ENCODE measurements around the gene PELO.
"Not testable (repeated sequence)": the region's sequence is repeated elsewhere in the genome, so short reads cannot be mapped to it uniquely, and the experiment has no call there.

PELO gene, protein sequence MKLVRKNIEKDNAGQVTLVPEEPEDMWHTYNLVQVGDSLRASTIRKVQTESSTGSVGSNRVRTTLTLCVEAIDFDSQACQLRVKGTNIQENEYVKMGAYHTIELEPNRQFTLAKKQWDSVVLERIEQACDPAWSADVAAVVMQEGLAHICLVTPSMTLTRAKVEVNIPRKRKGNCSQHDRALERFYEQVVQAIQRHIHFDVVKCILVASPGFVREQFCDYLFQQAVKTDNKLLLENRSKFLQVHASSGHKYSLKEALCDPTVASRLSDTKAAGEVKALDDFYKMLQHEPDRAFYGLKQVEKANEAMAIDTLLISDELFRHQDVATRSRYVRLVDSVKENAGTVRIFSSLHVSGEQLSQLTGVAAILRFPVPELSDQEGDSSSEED

DNA sequence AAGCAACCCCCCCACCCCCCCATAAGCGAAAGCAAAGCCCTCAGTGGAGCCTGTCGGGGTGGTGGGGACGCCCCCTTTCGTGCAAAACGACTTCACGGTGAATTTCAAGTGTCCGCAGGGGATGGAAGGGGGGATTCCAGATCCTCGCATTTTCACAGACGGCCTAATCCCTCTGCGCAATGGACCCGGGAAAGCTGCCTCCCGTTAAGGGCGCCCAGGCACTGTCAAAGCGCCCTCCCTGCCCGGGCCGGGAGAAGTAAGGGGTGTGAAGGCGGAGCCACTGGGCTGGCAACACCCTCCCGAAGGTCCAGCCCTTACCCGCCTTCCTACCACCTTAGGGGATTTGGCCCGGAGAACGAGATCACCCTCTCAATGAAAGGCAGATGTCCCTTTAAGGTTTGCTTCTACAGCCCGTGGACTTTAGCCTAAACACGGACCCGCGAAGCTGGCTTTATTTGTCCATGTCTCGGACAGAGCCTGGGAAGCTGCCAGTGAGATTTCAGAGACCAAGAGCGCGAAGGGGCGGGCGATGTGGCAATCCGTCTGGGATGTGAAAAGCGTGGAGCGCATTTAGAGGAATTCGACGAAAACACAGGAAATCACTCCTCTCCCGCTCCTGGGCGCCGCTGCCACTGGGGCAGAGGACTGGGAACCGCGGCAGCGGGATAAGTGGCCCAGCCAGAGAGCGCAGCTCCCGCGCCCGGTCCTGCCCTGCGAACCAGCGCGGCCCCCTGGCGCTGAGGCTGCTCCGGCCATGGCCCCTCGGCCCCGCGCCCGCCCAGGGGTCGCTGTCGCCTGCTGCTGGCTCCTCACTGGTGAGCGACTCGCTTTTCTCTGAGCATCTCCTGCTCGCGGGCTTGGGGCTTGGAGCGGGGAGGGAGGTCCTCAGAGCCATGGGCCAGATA, at the start of gene PELO, which contains the start of gene ITGA1:
Gene PELO, plus strand, starts transcription at position 317 of the 905 bp plus-strand sequence. CDS start 12,479 bp downstream, outside the sequence.
Gene ITGA1, plus strand, starts transcription at position 317 of the 905 bp plus-strand sequence. Its CDS starts 438 bp downstream, at position 755.
- in situ Hi-C loops (cut with MboI; ENCODE audit: low pct_unique_long_range_greater_than_20kb, low sequenced_read_pairs), result no loop called here
- peak; percentile 72 for DNase-seq

DNA sequence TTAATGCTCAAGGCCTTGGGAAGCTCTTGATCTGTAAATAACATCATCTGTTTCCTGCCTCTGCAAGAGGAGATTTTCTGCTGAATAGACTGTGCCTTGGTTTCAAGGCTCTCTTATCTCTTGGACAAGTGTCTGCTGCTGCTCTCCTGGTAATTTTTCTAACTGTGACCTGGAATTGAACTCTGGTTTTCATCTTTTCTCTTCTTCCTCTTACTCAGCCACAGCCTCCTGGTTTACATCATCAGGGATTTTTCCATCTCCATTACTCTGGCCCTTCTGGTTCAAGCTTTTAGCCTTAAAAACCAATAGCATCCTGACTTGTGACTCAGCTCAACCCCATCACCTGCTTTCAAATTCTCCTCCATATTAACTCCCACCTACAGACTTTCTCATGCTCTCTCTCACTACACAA, 49.6 kb upstream of the PELO start:
- no peak for DNase-seq
- in situ Hi-C loops (cut with MboI; ENCODE audit: low pct_unique_long_range_greater_than_20kb, low sequenced_read_pairs), result no loop called here

GRCh38 chr5:52740007-52740406, 47.7 kb upstream of the PELO start:
- in situ Hi-C loops (cut with MboI; ENCODE audit: low pct_unique_long_range_greater_than_20kb, low sequenced_read_pairs), result no loop called here
- DNase-seq, result no peak

DNA sequence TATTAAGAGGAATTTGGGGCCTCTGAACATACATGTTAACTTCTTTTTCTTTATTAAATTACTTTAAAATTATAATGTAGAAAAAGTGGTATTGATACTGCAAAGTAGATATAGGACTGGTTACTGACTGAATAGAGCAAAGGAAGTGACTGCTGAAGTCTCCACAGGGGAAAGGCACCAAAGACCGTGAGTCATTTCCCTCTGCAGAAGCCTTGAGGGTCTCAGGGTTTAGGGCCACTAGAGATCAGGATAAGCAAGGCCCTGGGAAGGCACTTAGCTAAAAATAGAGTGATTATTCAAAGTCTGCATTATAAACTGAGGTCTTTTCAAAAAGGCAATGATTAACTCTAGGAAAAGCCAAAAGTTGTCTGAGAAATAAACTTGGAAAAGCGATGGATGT, 44.7 kb upstream of the PELO start:
- in situ Hi-C loops (cut with MboI; ENCODE audit: low pct_unique_long_range_greater_than_20kb, low sequenced_read_pairs), result no loop called here
- no peak for DNase-seq

- no peak for DNase-seq
- in situ Hi-C loops (cut with MboI; ENCODE audit: low pct_unique_long_range_greater_than_20kb, low sequenced_read_pairs), result no loop called here
These were observed 44.2 kb upstream of the PELO start for GRCh38 chr5:52743529-52743928.

- no peak for DNase-seq
These were observed 43.7 kb upstream of the PELO start for GRCh38 chr5:52743970-52744369.

GRCh38 chr5:52744867-52745458, 42.8 kb upstream of the PELO start:
- in situ Hi-C loops (cut with MboI; ENCODE audit: low pct_unique_long_range_greater_than_20kb, low sequenced_read_pairs); DNase-seq: not testable (repeated sequence)

More at GRCh38 chr5:52743970-52744369, 43.7 kb upstream of the PELO start:
- in situ Hi-C loops (cut with MboI; ENCODE audit: low pct_unique_long_range_greater_than_20kb, low sequenced_read_pairs), result no loop called here

DNA sequence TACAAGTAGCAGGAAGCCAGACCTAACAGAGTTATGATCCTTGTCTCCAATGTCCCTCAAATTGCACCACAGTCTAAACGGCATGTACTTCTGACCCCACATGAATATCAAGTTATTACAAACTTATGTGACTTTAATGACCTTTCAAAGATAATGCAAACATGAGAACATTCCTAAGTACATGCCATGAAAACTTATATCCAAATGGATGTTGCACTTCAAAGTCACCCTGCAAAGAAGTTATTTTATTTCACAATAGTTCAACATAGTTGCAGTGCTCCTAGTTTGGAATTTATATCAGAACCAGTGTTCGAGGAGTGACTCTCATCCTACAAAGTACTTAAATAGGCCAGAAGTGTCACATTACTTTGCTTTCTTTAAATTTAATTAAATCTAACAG, 41.2 kb upstream of the PELO start:
- no peak for DNase-seq
- in situ Hi-C loops (cut with MboI; ENCODE audit: low pct_unique_long_range_greater_than_20kb, low sequenced_read_pairs), result no loop called here

- no peak for DNase-seq
- in situ Hi-C loops (cut with MboI; ENCODE audit: low pct_unique_long_range_greater_than_20kb, low sequenced_read_pairs), result no loop called here
These were observed 39.1 kb upstream of the PELO start for GRCh38 chr5:52748590-52748989.

DNA sequence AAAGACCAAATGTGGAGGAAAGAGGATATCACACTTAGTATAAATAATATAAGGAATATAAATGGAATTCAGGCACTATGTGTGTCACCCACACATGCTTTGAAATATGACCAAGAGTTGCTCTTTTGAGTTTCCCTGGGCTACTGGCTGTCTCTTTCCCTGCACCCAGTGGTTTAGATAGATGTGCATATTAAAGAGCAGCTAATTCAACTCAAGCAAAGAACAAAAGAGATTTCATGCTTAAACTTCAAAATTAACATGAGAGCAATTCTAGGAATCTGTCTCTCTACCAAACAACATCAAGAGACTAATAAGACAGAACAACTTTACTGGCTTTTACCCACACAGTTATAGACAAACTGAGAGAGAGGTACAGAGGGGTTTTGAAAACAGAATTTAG, 38.0 kb upstream of the PELO start:
- in situ Hi-C loops (cut with MboI; ENCODE audit: low pct_unique_long_range_greater_than_20kb, low sequenced_read_pairs), result no loop called here
- no peak for DNase-seq

GRCh38 chr5:52751137-52751536, 36.6 kb upstream of the PELO start:
- in situ Hi-C loops (cut with MboI; ENCODE audit: low pct_unique_long_range_greater_than_20kb, low sequenced_read_pairs), result no loop called here
- no peak for DNase-seq

GRCh38 chr5:52754051-52754450, 33.7 kb upstream of the PELO start:
- in situ Hi-C loops (cut with MboI; ENCODE audit: low pct_unique_long_range_greater_than_20kb, low sequenced_read_pairs), result no loop called here
- DNase-seq, result no peak

DNA sequence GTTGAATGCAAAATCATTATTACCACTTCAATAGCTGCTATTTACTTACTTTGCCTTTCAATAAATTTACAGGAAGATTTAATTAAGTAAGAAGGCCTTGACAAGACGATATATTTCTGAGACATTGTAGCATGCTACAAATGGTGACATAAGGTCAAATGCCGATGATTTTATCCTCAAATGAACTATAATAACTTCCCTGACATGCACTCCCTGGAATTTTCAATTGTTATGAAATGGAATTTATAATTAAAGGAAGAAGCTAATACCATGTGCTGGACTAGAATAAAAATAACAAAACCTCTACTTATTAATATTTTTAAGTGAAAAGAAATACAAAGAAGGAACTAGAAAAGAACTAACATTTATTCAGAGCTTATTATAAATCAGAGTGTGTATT, 30.2 kb upstream of the PELO start:
- no peak for DNase-seq
- in situ Hi-C loops (cut with MboI; ENCODE audit: low pct_unique_long_range_greater_than_20kb, low sequenced_read_pairs), result no loop called here

- no peak for DNase-seq
- in situ Hi-C loops (cut with MboI; ENCODE audit: low pct_unique_long_range_greater_than_20kb, low sequenced_read_pairs), result no loop called here
These were observed 29.7 kb upstream of the PELO start for GRCh38 chr5:52758014-52758413.

GRCh38 chr5:52759331-52759730, 28.4 kb upstream of the PELO start:
- in situ Hi-C loops (cut with MboI; ENCODE audit: low pct_unique_long_range_greater_than_20kb, low sequenced_read_pairs), result no loop called here
- no peak for DNase-seq

DNA sequence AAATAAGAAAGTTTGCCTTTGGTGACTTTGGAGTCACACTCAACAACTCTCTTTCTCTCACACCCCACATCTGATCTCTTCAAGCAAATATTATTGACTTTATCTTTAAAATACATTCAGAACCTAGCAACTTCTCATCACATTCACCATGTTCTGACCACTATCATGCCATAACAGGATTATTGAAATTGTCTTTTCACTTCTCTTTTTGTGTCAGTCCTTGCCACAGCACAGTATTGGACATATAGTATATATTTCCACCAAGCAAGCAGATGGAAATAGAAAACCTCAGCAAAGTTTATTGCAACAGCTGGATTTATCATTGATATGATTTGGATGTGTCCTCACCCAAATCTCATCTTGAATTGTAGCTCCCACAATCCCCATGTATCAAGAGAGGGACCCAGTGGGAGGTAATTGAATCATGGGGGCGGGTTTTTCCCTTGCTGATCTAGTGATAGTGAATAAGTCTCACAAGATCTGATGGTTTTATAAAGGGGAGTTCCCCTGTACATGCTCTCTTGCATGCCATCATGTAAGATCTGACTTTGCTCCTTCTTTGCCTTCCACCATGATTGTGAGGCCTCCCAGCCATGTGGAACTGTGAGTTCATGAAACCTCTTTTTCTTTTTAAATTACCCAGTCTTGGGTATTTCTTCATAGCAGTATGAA, 26.9 kb upstream of the PELO start:
- DNase-seq, result no peak

GRCh38 chr5:52767217-52767743, 20.4 kb upstream of the PELO start:
- no peak for DNase-seq

More for the DNA sequence above, 26.9 kb upstream of the PELO start:
- in situ Hi-C loops (cut with MboI; ENCODE audit: low pct_unique_long_range_greater_than_20kb, low sequenced_read_pairs), result no loop called here

GRCh38 chr5:52767766-52768480, 19.8 kb upstream of the PELO start:
- in situ Hi-C loops (cut with MboI; ENCODE audit: low pct_unique_long_range_greater_than_20kb, low sequenced_read_pairs), result no loop called here
- no peak for DNase-seq

More at GRCh38 chr5:52767217-52767743, 20.4 kb upstream of the PELO start:
- in situ Hi-C loops (cut with MboI; ENCODE audit: low pct_unique_long_range_greater_than_20kb, low sequenced_read_pairs), result no loop called here
